Fibroblast of skin of abdomen (primary cell): Measurements from ENCODE around the gene HUNK.
A peak's percentile ranks its signal among the peaks of the same experiment; 100 is the strongest.
"Not testable (repeated sequence)": the region's sequence is repeated elsewhere in the genome, so short reads cannot be mapped to it uniquely, and the experiment has no call there.

Experiments used
- DNase-seq: peaks from one replicate; pipeline ENCODE4 v3.0.0-alpha.2; 2013

Gene HUNK

DNA sequence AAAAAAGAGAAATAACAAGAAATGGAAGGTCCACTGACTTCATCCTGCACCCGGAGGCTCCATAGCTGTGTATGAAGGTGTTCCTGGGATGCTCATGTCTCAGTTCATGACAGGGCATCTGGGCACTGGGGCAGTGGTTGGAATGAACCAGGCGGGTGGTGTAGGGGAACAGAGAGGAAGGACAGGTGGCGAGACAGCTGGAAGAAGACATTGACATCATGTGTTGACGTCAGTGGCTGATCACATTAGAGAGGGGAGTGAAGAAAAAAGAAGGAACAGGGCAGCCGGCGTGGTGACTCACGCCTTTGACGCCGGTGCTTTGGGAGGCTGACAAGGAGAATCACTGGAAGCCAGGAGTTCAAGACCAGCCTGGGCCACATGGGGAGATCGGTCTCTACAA, 50.1 kb downstream of the HUNK start:
- no peak for DNase-seq

DNA sequence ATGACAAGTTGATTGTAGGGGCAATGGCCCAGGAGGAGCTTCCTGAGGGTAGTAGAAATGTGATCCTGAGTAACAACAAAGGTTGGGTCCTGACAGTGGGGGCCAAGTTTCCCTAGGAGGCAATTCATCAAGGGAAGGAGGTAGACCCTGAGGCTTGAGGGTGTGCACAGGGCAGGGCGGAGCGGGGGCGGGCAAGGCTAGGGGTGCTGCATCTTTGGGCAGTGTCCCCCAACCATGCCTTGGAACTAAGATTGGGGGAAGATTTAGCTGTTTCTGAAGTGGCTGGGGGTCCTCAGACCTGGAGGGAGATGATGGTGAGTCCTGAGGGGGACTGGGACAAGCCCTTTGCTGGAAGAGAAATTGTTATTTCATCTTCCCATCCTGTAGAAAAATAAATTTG, 50.9 kb downstream of the HUNK start:
- no peak for DNase-seq

DNA sequence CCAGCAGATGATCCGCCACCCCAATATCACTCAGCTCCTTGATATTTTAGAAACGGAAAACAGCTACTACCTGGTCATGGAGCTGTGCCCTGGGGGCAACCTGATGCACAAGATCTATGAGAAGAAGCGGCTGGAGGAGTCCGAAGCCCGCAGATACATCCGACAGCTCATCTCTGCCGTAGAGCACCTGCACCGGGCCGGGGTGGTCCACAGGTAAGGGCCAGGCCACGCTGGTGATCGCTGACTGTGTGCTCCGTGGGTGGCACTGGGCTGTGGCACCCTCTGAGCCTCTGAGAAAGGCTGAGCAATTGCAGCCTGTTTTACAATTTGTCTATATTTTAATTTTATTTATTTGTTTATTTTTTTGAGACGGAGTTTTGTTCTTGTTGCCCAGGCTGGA, 51.7 kb downstream of the HUNK start:
- no peak for DNase-seq

- DNase-seq: no peak
Observed at GRCh38 chr21:31926498-31926897, 53.7 kb downstream of the HUNK start.

GRCh38 chr21:31927689-31928353, 55.0 kb downstream of the HUNK start:
- no peak for DNase-seq

DNA sequence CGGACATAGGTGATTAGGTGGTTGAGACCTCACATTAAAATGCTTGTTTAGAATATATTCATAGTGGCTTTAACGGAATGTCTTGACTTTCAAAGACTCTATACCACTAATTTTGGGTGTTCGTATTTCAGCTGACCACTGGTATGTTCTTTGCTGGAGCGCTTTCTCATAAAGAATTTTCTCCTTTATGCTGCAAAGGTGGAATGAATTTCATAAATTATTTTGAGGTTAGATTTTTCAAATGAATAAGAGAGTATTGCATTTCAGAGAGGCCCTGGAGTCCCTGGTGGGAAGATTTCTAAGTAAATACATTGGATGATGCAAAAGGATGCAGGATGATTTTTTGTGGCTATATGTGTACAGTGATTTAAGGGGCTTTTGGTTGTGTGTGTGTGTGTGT, 55.8 kb downstream of the HUNK start:
- peak; percentile 42 for DNase-seq

DNA sequence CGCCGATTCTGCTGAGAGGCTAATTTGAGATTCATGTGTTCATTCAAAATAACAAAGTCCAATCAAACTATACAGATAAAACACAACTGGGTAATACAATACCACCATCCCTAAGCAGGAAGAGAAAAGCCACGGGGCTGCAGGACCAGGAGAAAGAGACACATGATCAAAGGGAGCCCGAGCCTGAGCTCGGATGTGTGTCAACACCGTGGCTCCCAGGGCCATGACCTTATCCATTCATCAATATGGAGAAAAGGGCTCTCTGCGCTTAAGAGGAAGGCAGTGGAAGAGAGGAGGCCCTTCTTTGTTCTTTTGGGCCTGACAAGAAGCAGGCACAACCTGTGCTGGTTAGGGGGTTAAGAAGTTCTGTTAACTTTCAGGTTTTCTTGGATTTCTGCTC, 56.7 kb downstream of the HUNK start:
- DNase-seq: no peak

DNA sequence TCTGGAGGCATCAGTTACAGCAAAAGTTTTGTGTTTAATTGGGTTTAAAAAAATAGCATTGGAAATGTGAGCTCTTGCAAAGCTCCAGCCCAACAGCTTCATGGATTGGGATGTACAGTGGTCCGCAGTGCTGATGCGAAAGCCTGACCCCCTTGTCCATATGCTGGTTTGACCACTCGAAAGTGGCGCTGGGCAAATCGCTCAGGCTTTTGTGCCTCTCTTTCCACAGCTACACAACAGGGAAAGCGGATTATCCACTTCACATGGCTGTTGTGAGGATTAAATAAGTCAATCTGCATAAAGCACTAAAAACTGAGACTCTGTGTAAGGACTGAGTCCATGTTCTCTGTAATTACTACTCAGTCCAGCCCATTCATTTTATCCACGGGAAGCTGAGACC, 57.2 kb downstream of the HUNK start:
- no peak for DNase-seq

- DNase-seq: no peak
Observed at GRCh38 chr21:31931644-31932469, 59.0 kb downstream of the HUNK start.

- DNase-seq: no peak
Observed at GRCh38 chr21:31932470-31932764, 59.6 kb downstream of the HUNK start.

- DNase-seq: no peak
Observed at GRCh38 chr21:31937303-31937702, 64.5 kb downstream of the HUNK start.

DNA sequence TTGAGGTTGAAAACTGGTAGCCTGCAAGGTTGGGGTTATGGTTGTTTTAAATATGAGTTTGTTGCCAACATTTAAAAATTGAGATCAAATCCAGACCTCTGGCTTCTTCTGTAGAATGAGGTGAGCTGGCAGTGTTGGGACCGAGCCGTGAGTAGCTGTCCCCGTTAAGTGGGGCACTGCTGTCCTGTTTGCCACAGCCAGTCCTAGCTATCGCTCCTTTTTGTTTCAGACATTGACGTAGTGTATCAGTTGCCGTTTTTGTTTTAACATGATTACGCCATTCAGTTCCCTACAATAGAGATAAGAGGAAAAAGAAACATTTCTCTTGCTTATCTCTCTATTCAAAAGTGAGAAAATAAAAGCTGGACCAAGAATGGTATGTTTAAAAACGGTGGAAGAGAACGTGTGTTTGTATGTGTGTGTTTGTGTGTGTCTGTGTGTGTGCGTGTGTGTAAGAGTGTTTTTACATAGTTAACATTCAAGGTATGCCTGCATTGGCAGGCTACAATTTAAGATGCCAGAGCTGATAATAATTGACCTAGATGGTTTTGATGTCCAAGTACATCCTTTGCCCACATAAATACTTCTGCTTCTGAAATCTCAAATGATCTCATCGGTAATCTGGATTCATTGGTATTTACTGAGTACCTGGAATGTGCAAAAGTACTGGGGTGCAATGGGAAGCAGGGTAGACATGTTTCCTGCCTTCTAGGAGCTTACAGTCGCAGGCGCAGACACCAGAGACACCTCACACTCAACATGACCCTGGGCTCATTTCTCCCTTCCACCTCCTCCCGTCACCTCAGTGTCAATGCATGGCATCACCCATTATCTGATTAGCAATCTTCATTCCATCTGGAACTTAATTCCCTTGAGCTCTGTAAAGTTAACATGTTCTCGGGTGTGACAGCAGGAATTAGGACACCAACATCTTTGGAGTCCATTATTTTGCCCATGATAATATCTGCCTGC, 65.8 kb downstream of the HUNK start:
- no peak for DNase-seq

GRCh38 chr21:31941694-31942093, 68.9 kb downstream of the HUNK start:
- no peak for DNase-seq

DNA sequence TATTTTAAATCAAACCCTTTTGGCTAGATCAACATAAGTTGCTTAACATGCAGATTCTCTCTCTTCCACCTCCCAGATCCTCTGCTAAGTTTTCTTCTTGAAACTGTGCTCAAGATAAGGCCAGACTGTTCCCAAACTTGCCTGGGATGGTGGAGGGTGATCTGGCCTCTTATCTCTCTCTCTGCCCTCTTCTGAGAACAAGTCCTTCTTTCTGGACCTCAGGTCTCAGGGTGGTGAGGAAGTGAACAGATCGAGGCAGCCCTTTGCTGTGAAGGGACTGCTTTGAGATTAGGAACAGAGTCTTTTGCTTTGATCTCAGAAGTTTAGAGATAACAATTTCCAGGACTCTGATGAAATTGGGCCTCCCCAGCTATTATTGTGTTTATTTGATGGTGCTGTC, 70.7 kb downstream of the HUNK start:
- DNase-seq: no peak

DNA sequence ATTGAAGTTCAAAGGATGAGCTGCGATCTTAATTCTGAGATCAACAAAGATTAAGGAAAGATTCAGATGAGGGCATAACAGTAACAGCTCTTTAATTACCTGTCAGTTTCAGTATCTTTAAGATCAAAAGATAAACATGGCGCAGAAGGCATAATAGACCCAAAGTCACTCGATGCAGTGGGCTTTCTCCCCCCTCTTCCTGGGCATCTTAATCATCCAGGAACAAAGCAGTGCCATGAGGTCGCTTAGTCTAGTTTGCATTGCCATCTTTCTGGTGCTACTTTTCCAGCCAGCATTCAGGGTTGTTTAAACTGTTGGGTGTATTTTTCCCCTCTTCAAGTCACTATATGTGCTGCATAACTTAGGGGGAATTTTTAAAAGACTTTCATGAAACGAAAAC, 72.3 kb downstream of the HUNK start:
- no peak for DNase-seq

GRCh38 chr21:31945546-31945945, 72.7 kb downstream of the HUNK start:
- peak; percentile 93 for DNase-seq

GRCh38 chr21:31946231-31946630, 73.4 kb downstream of the HUNK start:
- DNase-seq: peak; percentile 32

GRCh38 chr21:31946876-31947550, 74.2 kb downstream of the HUNK start:
- DNase-seq: not testable (repeated sequence)

DNA sequence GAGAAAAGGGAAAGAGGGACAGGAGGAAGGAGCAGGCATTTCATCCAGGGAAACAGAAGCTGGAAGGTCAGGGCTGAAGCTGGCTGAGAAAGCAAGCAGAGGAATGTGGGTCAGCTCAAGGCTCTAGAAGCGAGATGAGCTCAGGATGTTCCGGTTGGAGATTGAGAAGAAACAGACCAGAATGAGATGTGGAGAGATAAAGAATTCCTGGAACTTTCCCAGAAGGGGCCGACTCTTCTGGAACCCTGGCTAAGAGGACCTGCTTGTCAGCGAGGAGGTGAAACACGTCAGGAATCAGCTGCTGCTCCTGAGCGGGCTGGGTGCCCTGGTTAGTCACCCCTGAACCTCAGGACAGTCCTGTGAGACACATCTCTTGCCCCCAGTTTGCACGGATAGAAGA, 75.9 kb downstream of the HUNK start:
- no peak for DNase-seq

GRCh38 chr21:31952828-31953227, 80.0 kb downstream of the HUNK start:
- DNase-seq: peak; percentile 10

DNA sequence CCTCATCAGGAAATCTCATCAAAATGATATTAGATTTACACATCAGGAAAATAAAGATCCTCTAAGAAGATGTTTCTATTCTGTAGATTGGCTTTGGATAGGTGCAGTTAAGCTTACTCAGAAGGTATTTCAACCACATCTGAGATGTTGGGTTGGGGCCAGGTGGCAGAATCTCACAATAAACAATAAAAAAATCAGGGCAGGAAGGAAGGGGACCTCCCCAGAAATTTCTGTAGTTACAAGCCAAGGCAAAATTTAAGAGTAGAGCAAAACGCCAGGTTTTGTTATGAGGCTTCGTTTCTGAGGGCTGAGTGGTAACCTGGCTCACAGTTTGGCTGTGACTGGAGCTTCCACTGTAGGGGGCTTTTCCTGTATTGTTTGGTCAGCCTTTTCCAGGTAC, 84.8 kb downstream of the HUNK start:
- DNase-seq: no peak

DNA sequence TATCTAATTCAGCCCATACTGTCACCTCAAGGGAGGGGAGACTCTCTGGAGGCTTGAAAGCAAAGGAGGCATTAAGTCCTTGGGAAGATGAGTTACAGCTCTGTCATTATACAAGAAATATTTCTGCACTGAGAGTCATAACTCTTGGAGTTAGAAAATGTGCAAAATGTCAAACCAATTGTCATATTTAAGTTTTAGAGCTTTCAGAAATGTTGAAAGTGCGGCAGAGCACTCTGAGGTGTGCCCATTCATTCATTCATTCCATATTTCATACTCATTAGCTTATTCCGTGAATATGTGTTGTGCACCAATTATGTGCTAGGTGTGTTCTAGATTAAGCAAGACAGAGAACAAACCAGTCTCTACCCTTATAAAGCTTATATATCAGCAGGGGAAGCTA, 87.1 kb downstream of the HUNK start:
- DNase-seq: no peak

- no peak for DNase-seq
Observed at GRCh38 chr21:31961027-31961426, 88.2 kb downstream of the HUNK start.
